Psoas muscle (tissue), 8 donors: ENCODE measurements around the gene RASL11A. TPM values are rescaled to one million over a fixed set of nuclear protein-coding genes. Genes with fewer than 3 reads are reported as not detected.
"Not testable (repeated sequence)": the region's sequence is repeated elsewhere in the genome, so short reads cannot be mapped to it uniquely, and the experiment has no call there.

Experiments used
- ATAC-seq, 4 donors: fragments of 200-7000 bp; cut with Tn5 transposase; one replicate each; pipeline ENCODE4 v1.9.1; 2020; ENCODE audit warnings: moderate library complexity in 3 of 4, mild to moderate bottlenecking in 2 of 4
- DNase-seq, 2 donors: peaks; one replicate each; pipeline ENCODE4 v3.0.0-alpha.2; 2020
- H3K27ac ChIP-seq: fragments of 200-600 bp; one replicate; pipeline ENCODE4 v1.8.0; 2022
- H3K27me3 ChIP-seq, 3 donors: fragments of 200-600 bp in 1 of 3; one replicate each; pipeline versions ENCODE4 v1.6.1 to v1.8.0; 2013 to 2022; ENCODE audit warnings: low read length in 2 of 3, mild to moderate bottlenecking in 2 of 3, moderate library complexity in 1 of 3; ENCODE audit not compliant: insufficient read depth in 3 of 3
- H3K36me3 ChIP-seq, 2 donors: fragments of 200-600 bp in 1 of 2; one replicate each; pipeline versions ENCODE4 v1.6.1 to v1.8.0; 2013 to 2022; ENCODE audit warnings: low read depth in 1 of 2, mild to moderate bottlenecking in 1 of 2, moderate library complexity in 1 of 2; ENCODE audit not compliant: insufficient read depth in 1 of 2
- H3K4me1 ChIP-seq: fragments of 200-600 bp; one replicate; pipeline ENCODE4 v1.8.0; 2022
- H3K4me3 ChIP-seq: fragments of 200-600 bp; one replicate; pipeline ENCODE4 v1.8.0; 2022; ENCODE audit warnings: mild to moderate bottlenecking
- H3K9me3 ChIP-seq: fragments of 200-600 bp; one replicate; pipeline ENCODE4 v1.8.0; 2022
- WGBS, 3 donors: extraction: QIAGEN DNeasy Blood & Tissue Kit; methylation state at CpG; one replicate each; pipeline versions ENCODE4 v1.1.6 to v1.1.7; 2013; 5-methylcytosine and 5-hydroxymethylcytosine counted together
- intact Hi-C, 2 donors: fragments of 100-400 bp; cut with DNase I; formaldehyde crosslinking; loops; one replicate each; pipeline versions ENCODE4 v1.11.0 to v1.14.2; 2022
- polyA plus RNA-seq, 3 donors: library from polyadenylated mRNA; stranded (reverse); fragments of 200-250 nt; gene quantifications; one replicate each; pipeline ENCODE4 v1.2.3, GENCODE V29; 2013
- total RNA-seq, 4 donors: library from RNA; stranded (reverse); fragmentation: NEBNext Ultra II Directional in 2 of 4; extraction: Animal tissue kit (Norgen Biotek cat#: 25700) in 2 of 4; gene quantifications; one replicate each; pipeline versions ENCODE4 v1.2.1 to v1.2.4, GENCODE V29; 2021 to 2023
- TF ChIP-seq, protein P1 (sequence below): fragments of 200-600 bp; IDR thresholded peaks from one replicate; pipeline ENCODE4 v1.8.0; 2022; ENCODE audit warnings: antibody characterized with exemption
- donor health status: healthy with polysubstance abuse.
- donor health status: DM: no; HTN: no; CAD: no; lungs with moderate emphysema.
- donor health status: Bipolar disorder and iron deficiency.
- donor health status: healthy.
- donor health status: DM: yes; HTN: yes; CAD: no.
- donor health status: DM: no; HTN: no; CAD: no.
- donor health status: DM: no; HTN: no; CAD: no.
- donor health status: DM: yes; HTN: yes; CAD: no.

RASL11A gene
- total and polyA plus RNA-seq, 7 donors: 2.3 to 6.4 (median 3.3) TPM

DNA sequence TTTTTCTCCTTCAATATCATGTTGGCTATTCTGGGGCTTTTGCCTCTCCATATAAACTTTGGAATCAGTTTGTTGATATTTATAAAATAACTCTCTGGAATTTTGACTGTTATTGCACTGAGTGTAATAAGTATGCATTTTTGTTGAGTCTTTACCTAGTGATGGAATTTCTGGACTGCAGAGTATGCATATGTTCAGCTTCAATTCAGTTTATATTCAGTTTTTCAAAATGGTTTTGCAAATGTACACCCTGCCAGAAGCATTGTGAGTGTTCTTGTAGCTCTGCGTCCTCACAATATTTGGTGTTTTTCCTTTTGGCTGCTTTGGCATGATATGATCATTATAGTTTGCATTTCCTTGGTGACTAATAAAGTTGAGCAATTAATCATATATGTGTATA is 43.1 kb downstream of the RASL11A start:
- intact Hi-C loops: no loop called here
- no peak for ATAC-seq
- no peak overlapping the region for H3K27ac ChIP-seq
- 85 to 91% (median 88%) methylated on average over 1 of the region's 1 CpG for WGBS, 3 donors
- DNase-seq: no peak
- TF ChIP-seq, protein P1, sequence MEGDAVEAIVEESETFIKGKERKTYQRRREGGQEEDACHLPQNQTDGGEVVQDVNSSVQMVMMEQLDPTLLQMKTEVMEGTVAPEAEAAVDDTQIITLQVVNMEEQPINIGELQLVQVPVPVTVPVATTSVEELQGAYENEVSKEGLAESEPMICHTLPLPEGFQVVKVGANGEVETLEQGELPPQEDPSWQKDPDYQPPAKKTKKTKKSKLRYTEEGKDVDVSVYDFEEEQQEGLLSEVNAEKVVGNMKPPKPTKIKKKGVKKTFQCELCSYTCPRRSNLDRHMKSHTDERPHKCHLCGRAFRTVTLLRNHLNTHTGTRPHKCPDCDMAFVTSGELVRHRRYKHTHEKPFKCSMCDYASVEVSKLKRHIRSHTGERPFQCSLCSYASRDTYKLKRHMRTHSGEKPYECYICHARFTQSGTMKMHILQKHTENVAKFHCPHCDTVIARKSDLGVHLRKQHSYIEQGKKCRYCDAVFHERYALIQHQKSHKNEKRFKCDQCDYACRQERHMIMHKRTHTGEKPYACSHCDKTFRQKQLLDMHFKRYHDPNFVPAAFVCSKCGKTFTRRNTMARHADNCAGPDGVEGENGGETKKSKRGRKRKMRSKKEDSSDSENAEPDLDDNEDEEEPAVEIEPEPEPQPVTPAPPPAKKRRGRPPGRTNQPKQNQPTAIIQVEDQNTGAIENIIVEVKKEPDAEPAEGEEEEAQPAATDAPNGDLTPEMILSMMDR: no peak
- H3K4me3 ChIP-seq: no peak overlapping the region
- no peaks in the 10 kb centered on the region for H3K4me1 ChIP-seq
- no peaks in the 10 kb centered on the region for H3K9me3 ChIP-seq
- peaks cover 0 to 11% (median 2%) of the 10 kb centered on the region in 3 donors for H3K27me3 ChIP-seq
- H3K36me3 ChIP-seq: no peaks in the 10 kb centered on the region

- ATAC-seq (no peak), DNase-seq (no peak)
- Histone ChIP-seq H3K4me1 (no peaks in the 10 kb centered on the region), H3K27me3 (peaks cover 0 to 25% (median 2%) of the 10 kb centered on the region in 3 donors), H3K9me3 (no peaks in the 10 kb centered on the region), H3K27ac (no peak overlapping the region), H3K36me3 (no peaks in the 10 kb centered on the region), H3K4me3 (no peak overlapping the region)
- TF ChIP-seq, protein P1: no peak
- intact Hi-C loops: no loop called here
Observed at GRCh38 chr13:27319404-27319803, 48.8 kb downstream of the RASL11A start.

GRCh38 chr13:27321468-27322431 is 51.1 kb downstream of the RASL11A start:
- Histone ChIP-seq H3K9me3 (no peaks in the 10 kb centered on the region), H3K27ac (no peak overlapping the region), H3K36me3 (no peaks in the 10 kb centered on the region), H3K4me3 (no peak overlapping the region), H3K27me3 (peaks cover 0 to 25% (median 0%) of the 10 kb centered on the region in 3 donors), H3K4me1 (no peaks in the 10 kb centered on the region)
- WGBS, 3 donors: 69 to 71% (median 71%) methylated on average over 8 of the region's 8 CpGs
- intact Hi-C loops: no loop called here
- DNase-seq (no peak), ATAC-seq (no peak)
- TF ChIP-seq, protein P1: no peak

GRCh38 chr13:27322443-27322842 is 51.8 kb downstream of the RASL11A start:
- intact Hi-C loops, H3K9me3 ChIP-seq, H3K36me3 ChIP-seq, H3K27ac ChIP-seq, ATAC-seq, H3K4me3 ChIP-seq, H3K4me1 ChIP-seq, DNase-seq: not testable (repeated sequence)
- H3K27me3 ChIP-seq: peaks cover 0 to 25% (median 0%) of the 10 kb centered on the region in 3 donors
- WGBS, 3 donors: 69 to 75% (median 71%) methylated on average over 6 of the region's 6 CpGs

Other genes with a start within 250 kb of the RASL11A start
- gene USP12, start 99.0 kb upstream of the RASL11A start, total RNA-seq: 10 to 100 TPM; 15.9 to 24.0 (median 20.1) TPM
- 10 to 100 TPM; 13.1 to 31.7 (median 25.3) TPM for gene USP12, start 99.0 kb upstream of the RASL11A start, polyA plus RNA-seq
- gene RPL21, start 19.3 kb upstream of the RASL11A start, total RNA-seq: 100 to 1,000 TPM; 440 to 808 (median 733) TPM
- 1,000 to 10,000 TPM in 2 of 3 donors, 100 to 1,000 TPM in 1; 914 to 1,432 (median 1,401) TPM for gene RPL21, start 19.3 kb upstream of the RASL11A start, polyA plus RNA-seq
- gene GTF3A, start 153.8 kb downstream of the RASL11A start, total RNA-seq: 100 to 1,000 TPM; 141 to 201 (median 159) TPM
- 100 to 1,000 TPM; 228 to 285 (median 231) TPM for gene GTF3A, start 153.8 kb downstream of the RASL11A start, polyA plus RNA-seq
- 10 to 100 TPM; 48.1 to 72.4 (median 64.9) TPM for gene MTIF3, start 179.7 kb downstream of the RASL11A start, total RNA-seq
- gene MTIF3, start 179.7 kb downstream of the RASL11A start, polyA plus RNA-seq: 100 to 1,000 TPM in 2 of 3 donors, 10 to 100 TPM in 1; 84.8 to 166 (median 108) TPM